Spleen (tissue), 11 donors: Measurements from ENCODE around the gene HELT. TPM values are rescaled to one million over a fixed set of nuclear protein-coding genes. Genes with fewer than 3 reads are reported as not detected.

Experiments
- DNase-seq: peaks from one replicate; pipeline ENCODE4 v3.0.0-alpha.2; 2020
- H3K27ac ChIP-seq, 8 donors: fragments of 200-600 bp; sonication (generic) in 7 of 8; 1 replicate in 4 of 8; 2 replicates in 4 of 8; pipeline versions ENCODE4 v1.5.0 to v1.8.0; 2016 to 2021; ENCODE audit warnings: inconsistent platforms in 4 of 8, mild to moderate bottlenecking in 4 of 8, moderate library complexity in 1 of 8
- H3K27me3 ChIP-seq, 7 donors: fragments of 200-600 bp; sonication (generic) in 6 of 7; replicated peaks in 1 of 7; 1 replicate in 4 of 7; 2 replicates in 3 of 7; pipeline versions ENCODE4 v1.5.0 to v1.8.0; 2016 to 2021; ENCODE audit warnings: inconsistent platforms in 3 of 7, mild to moderate bottlenecking in 1 of 7
- H3K36me3 ChIP-seq, 6 donors: fragments of 200-600 bp; sonication (generic) in 5 of 6; 1 replicate in 4 of 6; 2 replicates in 2 of 6; pipeline versions ENCODE4 v1.5.0 to v1.8.0; 2016 to 2021; ENCODE audit warnings: inconsistent platforms in 2 of 6
- H3K4me1 ChIP-seq, 6 donors: fragments of 200-600 bp; sonication (generic) in 5 of 6; 1 replicate in 3 of 6; 2 replicates in 3 of 6; pipeline versions ENCODE4 v1.5.0 to v1.8.0; 2016 to 2021; ENCODE audit warnings: inconsistent platforms in 3 of 6
- H3K4me3 ChIP-seq, 8 donors: fragments of 200-600 bp; sonication (generic) in 7 of 8; 1 replicate in 4 of 8; 2 replicates in 4 of 8; pipeline versions ENCODE4 v1.5.0 to v1.8.0; 2016 to 2021; ENCODE audit warnings: inconsistent platforms in 4 of 8, mild to moderate bottlenecking in 4 of 8, moderate library complexity in 2 of 8
- H3K9me3 ChIP-seq, 8 donors: fragments of 200-600 bp; sonication (generic) in 7 of 8; 1 replicate in 4 of 8; 2 replicates in 4 of 8; pipeline versions ENCODE4 v1.5.0 to v1.8.0; 2016 to 2021; ENCODE audit warnings: inconsistent platforms in 4 of 8
- CTCF ChIP-seq, 11 experiments: fragments of 200-600 bp in 7 of 11; fragments of 450-650 bp in 4 of 11; sonication (generic) in 4 of 11; IDR thresholded peaks in 8 of 11; conservative IDR thresholded peaks in 3 of 11; 1 replicate in 7 of 11; 2 replicates in 4 of 11; pipeline versions ENCODE4 v1.4.0 to v1.8.0; 2016 to 2021; ENCODE audit warnings: antibody characterized with exemption in 11 of 11, inconsistent platforms in 4 of 11, mild to moderate bottlenecking in 1 of 11
- POLR2A ChIP-seq, 3 donors: fragments of 450-650 bp; IDR thresholded peaks; one replicate each; pipeline ENCODE4 v1.5.1; 2017; ENCODE audit warnings: antibody characterized with exemption in 3 of 3, mild to moderate bottlenecking in 1 of 3
- POLR2AphosphoS5 ChIP-seq, 3 donors: sonication (generic); formaldehyde crosslinking; IDR thresholded peaks; one replicate each; pipeline ENCODE4 v1.5.1; 2017; ENCODE audit warnings: antibody characterized with exemption in 3 of 3
- WGBS, 5 donors: extraction: QIAGEN DNeasy Blood & Tissue Kit in 3 of 5; methylation state at CpG; one replicate each; pipeline versions ENCODE4 v1.1.5 to v1.1.7; 2013 to 2018; 5-methylcytosine and 5-hydroxymethylcytosine counted together
- intact Hi-C: fragments of 100-400 bp; cut with DNase I; formaldehyde crosslinking; loops from one replicate; pipeline ENCODE4 v1.15.0; 2023; ENCODE audit warnings: low total_unique reads
- polyA plus RNA-seq, 3 donors: library from polyadenylated mRNA; stranded (reverse); fragments of 200-250 nt; gene quantifications; one replicate each; pipeline ENCODE4 v1.2.1, GENCODE V29; 2013
- total RNA-seq, 7 donors: library from RNA; depleted of rRNA in 3 of 7; stranded (reverse); fragments of >200 nt in 3 of 7; fragmentation: NEBNext Ultra II Directional in 4 of 7; extraction: Animal tissue kit (Norgen Biotek cat#: 25700) in 4 of 7; gene quantifications; one replicate each; pipeline versions ENCODE4 v1.1.0 to v1.2.1, GENCODE V29; 2016 to 2021
- donor health status: healthy with polysubstance abuse.
- donor health status: DM: no; HTN: no; CAD: no; lungs with moderate emphysema.
- donor health status: DM: no; HTN: no; CAD: no.
- donor health status: Bipolar disorder and iron deficiency.
- donor health status: healthy.
- donor health status: DM: no; HTN: no; CAD: no.
- donor health status: DM: yes; HTN: yes; CAD: no.

The HELT gene
- total and polyA plus RNA-seq, 10 donors: 0.20 to 0.26 TPM; not detected in 8

DNA sequence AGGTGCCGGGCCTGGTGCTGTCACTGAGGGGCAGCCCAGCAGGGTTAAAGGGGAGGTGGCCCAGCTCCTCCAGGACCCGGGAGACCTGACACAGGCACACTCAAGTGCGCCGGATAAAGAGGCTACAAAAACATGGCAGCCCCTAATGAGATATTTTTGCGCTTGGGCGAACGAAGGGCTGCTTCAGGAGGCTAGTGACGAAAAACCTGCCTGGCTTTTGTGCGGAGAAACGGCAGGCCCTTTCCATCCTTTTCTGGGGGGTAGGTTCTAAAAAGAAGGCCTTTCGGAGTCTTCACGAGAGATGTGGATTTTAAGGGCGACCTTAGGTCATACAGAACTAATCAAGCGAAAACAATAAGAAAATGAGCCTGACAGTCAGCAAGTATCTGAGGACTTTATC, 35.5 kb downstream of the HELT start:
- TF ChIP-seq CTCF (IDR thresholded peaks at IDR 0.05 in 8 of 11, conservative IDR thresholded peaks at IDR 0.05 in 3 of 11) (no peak), POLR2A (IDR thresholded peaks at IDR 0.05) (no peak), POLR2AphosphoS5 (IDR thresholded peaks at IDR 0.05) (no peak)
- Histone ChIP-seq H3K4me3 (no peak overlapping the region), H3K4me1 (peaks cover 0 to 7% (median 0%) of the 10 kb centered on the region in 6 donors), H3K27me3 (peaks cover 0 to 8% (median 0%) of the 10 kb centered on the region in 7 donors), H3K9me3 (peaks cover 0 to 10% (median 0%) of the 10 kb centered on the region in 8 donors), H3K27ac (no peak overlapping the region), H3K36me3 (no peaks in the 10 kb centered on the region)
- WGBS, 5 donors: 95 to 98% (median 96%) methylated on average over 14 of the region's 14 CpGs
- no peak for DNase-seq
- intact Hi-C loops: no loop called here

GRCh38 chr4:185054272-185054671, 36.0 kb downstream of the HELT start:
- Histone ChIP-seq H3K4me3 (no peak overlapping the region), H3K27me3 (peaks cover 0 to 4% (median 0%) of the 10 kb centered on the region in 7 donors), H3K27ac (no peak overlapping the region), H3K4me1 (peaks cover 0 to 7% (median 0%) of the 10 kb centered on the region in 6 donors), H3K9me3 (peaks cover 0 to 10% (median 0%) of the 10 kb centered on the region in 8 donors), H3K36me3 (no peaks in the 10 kb centered on the region)
- TF ChIP-seq POLR2A (IDR thresholded peaks at IDR 0.05): no peak
- no peak for TF ChIP-seq CTCF (IDR thresholded peaks at IDR 0.05 in 8 of 11, conservative IDR thresholded peaks at IDR 0.05 in 3 of 11)
- DNase-seq: no peak
- 91 to 96% (median 92%) methylated on average over 5 of the region's 5 CpGs for whole genome bisulfite sequencing, 5 donors
- intact Hi-C loops: no loop called here

DNA sequence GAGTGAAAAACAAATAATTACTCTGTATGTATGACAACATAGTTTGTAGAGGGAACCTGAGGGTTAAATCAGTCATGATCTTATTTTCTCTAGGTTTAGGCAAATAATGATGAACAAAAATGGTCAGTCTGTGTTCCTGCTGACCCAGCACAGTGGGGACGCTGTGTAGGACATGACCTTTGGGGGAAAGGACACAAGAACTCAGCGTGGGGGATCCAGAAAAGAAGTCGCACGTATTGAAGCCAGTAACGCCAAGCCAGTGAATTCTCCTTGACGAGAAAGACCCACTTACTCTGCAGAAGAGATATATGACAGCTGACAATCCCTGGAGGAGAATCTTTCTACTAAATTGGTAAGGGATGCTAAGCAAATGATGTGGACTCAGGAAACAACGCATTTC, 36.6 kb downstream of the HELT start:
- Histone ChIP-seq H3K4me3 (no peak overlapping the region), H3K27me3 (peaks cover 0 to 4% (median 0%) of the 10 kb centered on the region in 7 donors), H3K9me3 (peaks cover 0 to 10% (median 0%) of the 10 kb centered on the region in 8 donors), H3K27ac (no peak overlapping the region), H3K4me1 (peaks cover 0 to 7% (median 0%) of the 10 kb centered on the region in 6 donors), H3K36me3 (no peaks in the 10 kb centered on the region)
- DNase-seq: no peak
- intact Hi-C loops: no loop called here
- WGBS, 5 donors: 88 to 90% (median 89%) methylated on average over 7 of the region's 7 CpGs
- no peak for TF ChIP-seq POLR2AphosphoS5 (IDR thresholded peaks at IDR 0.05)
- no peak for TF ChIP-seq POLR2A (IDR thresholded peaks at IDR 0.05)
- no peak for TF ChIP-seq CTCF (IDR thresholded peaks at IDR 0.05 in 8 of 11, conservative IDR thresholded peaks at IDR 0.05 in 3 of 11)

GRCh38 chr4:185061610-185062009, 43.3 kb downstream of the HELT start:
- Histone ChIP-seq H3K36me3 (no peaks in the 10 kb centered on the region), H3K27ac (no peak overlapping the region), H3K4me1 (peaks cover 0 to 5% (median 0%) of the 10 kb centered on the region in 6 donors), H3K4me3 (no peak overlapping the region), H3K27me3 (no peaks in the 10 kb centered on the region), H3K9me3 (peaks cover 0 to 10% (median 0%) of the 10 kb centered on the region in 8 donors)
- 77 to 85% (median 80%) methylated on average over 3 of the region's 3 CpGs for WGBS, 5 donors
- intact Hi-C loops: no loop called here
- TF ChIP-seq POLR2AphosphoS5 (IDR thresholded peaks at IDR 0.05): no peak
- no peak for TF ChIP-seq CTCF (IDR thresholded peaks at IDR 0.05 in 8 of 11, conservative IDR thresholded peaks at IDR 0.05 in 3 of 11)
- no peak for TF ChIP-seq POLR2A (IDR thresholded peaks at IDR 0.05)
- no peak for DNase-seq
